ENCODE measurements around the gene MFSD2A.
"Not testable (repeated sequence)": the region's sequence is repeated elsewhere in the genome, so short reads cannot be mapped to it uniquely, and the experiment has no call there.

The MFSD2A gene

DNA sequence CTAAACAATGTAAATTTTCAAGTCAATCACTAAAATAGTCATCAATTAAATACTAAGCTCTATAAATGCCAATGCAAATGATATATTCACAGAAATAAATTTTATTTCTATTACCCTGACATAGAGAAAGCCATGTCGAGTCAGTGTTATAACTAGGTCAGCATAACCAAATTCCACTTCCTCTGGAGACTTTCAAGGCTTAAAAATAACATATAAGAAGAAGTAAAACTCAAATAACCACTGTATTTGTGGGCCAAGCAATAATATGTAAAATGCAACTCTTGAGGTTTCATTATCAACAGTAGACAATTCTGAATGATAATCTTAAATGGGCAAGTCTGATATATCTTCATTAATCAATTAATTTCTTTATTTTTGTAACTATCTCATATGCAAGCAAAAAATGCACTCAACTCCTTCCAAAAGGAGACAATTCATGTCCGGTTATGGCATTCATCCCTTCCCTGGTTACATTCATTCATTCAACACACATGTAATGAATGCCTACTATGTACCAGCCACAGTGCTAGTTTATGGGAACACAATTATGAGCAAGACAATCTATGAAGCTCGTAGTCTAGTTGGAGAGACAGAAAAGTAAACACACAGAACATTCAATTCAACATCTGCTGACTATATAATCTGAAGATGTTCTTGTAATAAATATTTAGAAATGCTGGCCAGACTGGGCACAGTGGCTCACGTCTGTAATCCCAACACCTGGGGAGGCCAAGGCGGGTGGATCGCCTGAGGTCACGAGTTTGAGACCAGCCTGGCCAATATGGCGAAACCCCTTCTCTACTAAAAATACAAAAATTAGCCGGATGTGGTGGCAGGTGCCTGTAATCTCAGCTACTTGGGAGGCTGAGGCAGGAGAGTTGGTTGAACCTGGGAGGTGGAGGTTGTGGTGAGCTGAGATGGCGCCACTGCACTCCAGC, 48.5 kb downstream of the MFSD2A start:
- no peak for DNase-seq
- Histone ChIP-seq H3K4me2 (ENCODE audit: low read length) (no peak overlapping the region), H2AK5ac (ENCODE audit: low read length) (no peak overlapping the region), H2BK5ac (ENCODE audit: low read length) (no peak overlapping the region), H3K27ac (ENCODE audit: low read depth, low read length) (no peak overlapping the region), H3K79me1 (ENCODE audit: low read length) (no peaks in the 10 kb centered on the region), H3K27me3 (ENCODE audit: insufficient read depth, low read length, poor library complexity) (no peaks in the 10 kb centered on the region), H4K5ac (ENCODE audit: low read length) (no peak overlapping the region), H3K9ac (ENCODE audit: low read length) (no peak overlapping the region), H2BK15ac (replicated peaks; ENCODE audit: low read depth) (no peak overlapping the region), H3K56ac (ENCODE audit: low read length) (no peak overlapping the region), H3K18ac (ENCODE audit: low read length) (no peak overlapping the region), H3K23ac (ENCODE audit: low read length) (no peak overlapping the region), H4K8ac (ENCODE audit: low read depth, low read length) (no peak overlapping the region), H3K36me3 (ENCODE audit: control insufficient read depth, insufficient read depth, low read length) (no peaks in the 10 kb centered on the region), H3K79me2 (ENCODE audit: control insufficient read depth, insufficient read depth, low read length) (no peaks in the 10 kb centered on the region), H3K4me3 (ENCODE audit: low read length) (no peak overlapping the region), H3K4me1 (ENCODE audit: control insufficient read depth, low read depth, low read length) (no peaks in the 10 kb centered on the region), H3K4ac (ENCODE audit: low read depth, low read length) (no peak overlapping the region), H2BK120ac (ENCODE audit: low read depth, low read length) (no peak overlapping the region)
- no CpG with 5 or more reads among the region's 10 CpGs for WGBS (ENCODE audit: extremely low coverage, insufficient coverage, low lambda C conversion rate)

DNA sequence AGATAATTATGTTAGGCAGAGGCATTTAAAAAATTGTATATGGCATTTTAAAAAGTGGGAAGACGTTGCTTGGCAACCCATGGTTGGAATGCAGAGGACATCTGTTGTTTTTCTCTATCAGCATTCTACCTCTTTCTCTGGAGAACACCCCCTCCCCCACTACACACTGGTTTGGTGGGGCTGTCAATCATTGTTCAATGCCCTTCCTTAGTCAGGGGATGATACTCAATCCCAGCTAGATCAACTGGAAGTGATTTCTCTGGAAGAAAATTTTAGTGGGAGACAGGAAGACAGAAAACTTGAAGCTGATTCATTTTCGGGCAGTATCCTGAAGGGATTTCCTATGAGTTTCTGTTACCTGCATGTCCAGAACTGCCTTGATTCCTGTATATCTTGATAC, 49.9 kb downstream of the MFSD2A start:
- no peak overlapping the region for H3K9ac ChIP-seq (ENCODE audit: low read length)
- H3K79me2 ChIP-seq (ENCODE audit: control insufficient read depth, insufficient read depth, low read length): no peaks in the 10 kb centered on the region
- H3K23ac ChIP-seq (ENCODE audit: low read length): no peak overlapping the region
- H3K4ac ChIP-seq (ENCODE audit: low read depth, low read length): no peak overlapping the region
- no peak overlapping the region for H2AK5ac ChIP-seq (ENCODE audit: low read length)
- H3K4me1 ChIP-seq (ENCODE audit: control insufficient read depth, low read depth, low read length): no peaks in the 10 kb centered on the region
- no peaks in the 10 kb centered on the region for H3K27me3 ChIP-seq (ENCODE audit: insufficient read depth, low read length, poor library complexity)
- no peak overlapping the region for H3K27ac ChIP-seq (ENCODE audit: low read depth, low read length)
- no peak overlapping the region for H3K4me2 ChIP-seq (ENCODE audit: low read length)
- no peaks in the 10 kb centered on the region for H3K79me1 ChIP-seq (ENCODE audit: low read length)
- peak; percentile 28 for DNase-seq
- no peak overlapping the region for H4K5ac ChIP-seq (ENCODE audit: low read length)
- H3K36me3 ChIP-seq (ENCODE audit: control insufficient read depth, insufficient read depth, low read length): no peaks in the 10 kb centered on the region
- no peak overlapping the region for H2BK15ac ChIP-seq (replicated peaks; ENCODE audit: low read depth)
- H3K18ac ChIP-seq (ENCODE audit: low read length): no peak overlapping the region
- no peak overlapping the region for H4K8ac ChIP-seq (ENCODE audit: low read depth, low read length)
- H2BK120ac ChIP-seq (ENCODE audit: low read depth, low read length): no peak overlapping the region
- H3K56ac ChIP-seq (ENCODE audit: low read length): no peak overlapping the region
- no peak overlapping the region for H3K4me3 ChIP-seq (ENCODE audit: low read length)
- WGBS (ENCODE audit: extremely low coverage, insufficient coverage, low lambda C conversion rate): no CpG with 5 or more reads among the region's 2 CpGs
- no peak overlapping the region for H2BK5ac ChIP-seq (ENCODE audit: low read length)

DNA sequence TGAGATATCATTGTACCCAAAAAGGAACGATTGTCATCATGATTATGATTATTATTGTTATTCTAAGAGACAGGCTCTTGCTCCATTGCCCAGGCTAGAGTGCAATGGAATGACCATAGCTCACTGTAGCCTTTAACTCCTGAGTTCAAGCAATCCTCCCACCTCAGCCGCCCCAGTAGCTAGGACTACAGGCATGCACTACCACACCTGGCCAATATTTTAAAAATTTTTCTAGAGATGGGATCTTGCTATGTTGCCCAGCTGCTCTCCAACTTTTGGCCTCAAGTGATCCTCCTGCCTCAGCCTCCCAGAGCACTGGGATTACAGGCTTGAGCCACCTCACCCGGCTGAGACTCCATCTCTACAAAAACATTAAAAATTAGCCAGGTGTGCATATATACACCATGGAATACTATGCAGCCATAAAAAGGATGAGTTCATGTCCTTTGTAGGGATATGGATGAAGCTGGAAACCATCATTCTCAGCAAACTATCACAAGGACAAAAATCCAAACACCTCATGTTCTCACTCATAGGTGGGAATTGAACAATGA, 52.6 kb downstream of the MFSD2A start:
- H3K23ac ChIP-seq (ENCODE audit: low read length); H3K9ac ChIP-seq (ENCODE audit: low read length); H4K8ac ChIP-seq (ENCODE audit: low read depth, low read length); H3K18ac ChIP-seq (ENCODE audit: low read length); H3K79me1 ChIP-seq (ENCODE audit: low read length); H2AK5ac ChIP-seq (ENCODE audit: low read length); H2BK5ac ChIP-seq (ENCODE audit: low read length); H3K79me2 ChIP-seq (ENCODE audit: control insufficient read depth, insufficient read depth, low read length); H3K4me1 ChIP-seq (ENCODE audit: control insufficient read depth, low read depth, low read length); H4K5ac ChIP-seq (ENCODE audit: low read length); DNase-seq; H2BK15ac ChIP-seq (replicated peaks; ENCODE audit: low read depth); H3K4ac ChIP-seq (ENCODE audit: low read depth, low read length); H3K27ac ChIP-seq (ENCODE audit: low read depth, low read length); H3K4me2 ChIP-seq (ENCODE audit: low read length); H3K56ac ChIP-seq (ENCODE audit: low read length); H2BK120ac ChIP-seq (ENCODE audit: low read depth, low read length); H3K27me3 ChIP-seq (ENCODE audit: insufficient read depth, low read length, poor library complexity); H3K4me3 ChIP-seq (ENCODE audit: low read length); H3K36me3 ChIP-seq (ENCODE audit: control insufficient read depth, insufficient read depth, low read length): not testable (repeated sequence)
- WGBS (ENCODE audit: extremely low coverage, insufficient coverage, low lambda C conversion rate): no CpG with 5 or more reads among the region's 3 CpGs

DNA sequence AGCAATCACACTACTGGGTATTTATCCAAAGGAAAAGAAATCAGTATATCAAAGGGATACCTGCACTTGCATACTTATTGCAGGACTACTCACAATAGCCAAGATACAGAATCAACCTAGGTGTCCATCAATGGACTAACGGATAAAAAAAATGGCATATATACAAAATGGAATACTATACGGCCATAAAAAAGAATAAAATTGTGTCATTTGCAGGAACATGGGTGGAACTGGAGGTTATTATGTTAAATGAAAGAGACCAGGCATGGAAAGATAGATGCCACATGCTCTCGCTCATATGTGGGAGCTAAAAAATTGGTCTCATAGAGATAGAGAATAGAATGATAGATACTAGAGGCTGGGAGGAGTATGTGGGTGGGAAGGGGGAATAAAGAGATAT, 56.3 kb downstream of the MFSD2A start:
- H3K27me3 ChIP-seq (ENCODE audit: insufficient read depth, low read length, poor library complexity): no peaks in the 10 kb centered on the region
- H3K23ac ChIP-seq (ENCODE audit: low read length): no peak overlapping the region
- H2BK15ac ChIP-seq (replicated peaks; ENCODE audit: low read depth): no peak overlapping the region
- H3K79me1 ChIP-seq (ENCODE audit: low read length): no peaks in the 10 kb centered on the region
- H3K18ac ChIP-seq (ENCODE audit: low read length): no peak overlapping the region
- H2BK5ac ChIP-seq (ENCODE audit: low read length): no peak overlapping the region
- no CpG with 5 or more reads among the region's 3 CpGs for WGBS (ENCODE audit: extremely low coverage, insufficient coverage, low lambda C conversion rate)
- no peak overlapping the region for H3K4me2 ChIP-seq (ENCODE audit: low read length)
- H2BK120ac ChIP-seq (ENCODE audit: low read depth, low read length): no peak overlapping the region
- H3K9ac ChIP-seq (ENCODE audit: low read length): no peak overlapping the region
- no peak overlapping the region for H3K27ac ChIP-seq (ENCODE audit: low read depth, low read length)
- H3K36me3 ChIP-seq (ENCODE audit: control insufficient read depth, insufficient read depth, low read length): no peaks in the 10 kb centered on the region
- no peak overlapping the region for H3K4ac ChIP-seq (ENCODE audit: low read depth, low read length)
- no peak overlapping the region for H3K56ac ChIP-seq (ENCODE audit: low read length)
- no peak overlapping the region for H4K8ac ChIP-seq (ENCODE audit: low read depth, low read length)
- no peak overlapping the region for H4K5ac ChIP-seq (ENCODE audit: low read length)
- DNase-seq: no peak
- H3K4me1 ChIP-seq (ENCODE audit: control insufficient read depth, low read depth, low read length): no peaks in the 10 kb centered on the region
- H2AK5ac ChIP-seq (ENCODE audit: low read length): no peak overlapping the region
- H3K79me2 ChIP-seq (ENCODE audit: control insufficient read depth, insufficient read depth, low read length): no peaks in the 10 kb centered on the region
- H3K4me3 ChIP-seq (ENCODE audit: low read length): no peak overlapping the region

DNA sequence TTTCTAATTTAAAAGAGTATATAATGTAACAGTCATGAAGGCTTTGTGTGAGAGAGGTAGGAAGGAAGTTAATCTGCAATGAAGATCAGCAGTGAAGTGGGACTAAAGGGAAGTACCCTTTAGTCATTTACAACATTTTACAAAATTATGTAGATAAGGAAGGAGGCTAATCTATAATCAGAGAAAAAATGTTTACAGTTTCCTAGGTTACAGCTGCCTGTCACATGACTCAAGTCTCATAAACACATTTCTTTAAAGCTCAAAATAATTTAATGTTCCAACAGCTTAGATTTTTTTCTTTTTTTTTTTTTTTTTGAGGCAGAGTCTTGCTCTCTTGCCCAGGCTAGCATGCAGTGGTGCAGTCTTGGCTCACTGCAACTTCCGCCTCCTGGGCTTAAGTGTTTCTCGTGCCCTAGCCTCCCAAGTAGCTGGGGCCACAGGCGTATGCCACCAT, 59.3 kb downstream of the MFSD2A start:
- H2AK5ac ChIP-seq (ENCODE audit: low read length): no peak overlapping the region
- no peaks in the 10 kb centered on the region for H3K79me1 ChIP-seq (ENCODE audit: low read length)
- H3K4me2 ChIP-seq (ENCODE audit: low read length): no peak overlapping the region
- H3K36me3 ChIP-seq (ENCODE audit: control insufficient read depth, insufficient read depth, low read length): no peaks in the 10 kb centered on the region
- no peak overlapping the region for H3K4ac ChIP-seq (ENCODE audit: low read depth, low read length)
- H3K4me1 ChIP-seq (ENCODE audit: control insufficient read depth, low read depth, low read length): no peaks in the 10 kb centered on the region
- H3K27ac ChIP-seq (ENCODE audit: low read depth, low read length): no peak overlapping the region
- H2BK120ac ChIP-seq (ENCODE audit: low read depth, low read length): no peak overlapping the region
- no peak overlapping the region for H3K18ac ChIP-seq (ENCODE audit: low read length)
- no peak overlapping the region for H2BK5ac ChIP-seq (ENCODE audit: low read length)
- no peak for DNase-seq
- no peak overlapping the region for H3K56ac ChIP-seq (ENCODE audit: low read length)
- H3K4me3 ChIP-seq (ENCODE audit: low read length): no peak overlapping the region
- no peak overlapping the region for H3K23ac ChIP-seq (ENCODE audit: low read length)
- no peak overlapping the region for H4K8ac ChIP-seq (ENCODE audit: low read depth, low read length)
- no peak overlapping the region for H3K9ac ChIP-seq (ENCODE audit: low read length)
- H4K5ac ChIP-seq (ENCODE audit: low read length): no peak overlapping the region
- no peaks in the 10 kb centered on the region for H3K27me3 ChIP-seq (ENCODE audit: insufficient read depth, low read length, poor library complexity)
- H2BK15ac ChIP-seq (replicated peaks; ENCODE audit: low read depth): no peak overlapping the region
- H3K79me2 ChIP-seq (ENCODE audit: control insufficient read depth, insufficient read depth, low read length): no peaks in the 10 kb centered on the region
- no CpG with 5 or more reads among the region's 3 CpGs for WGBS (ENCODE audit: extremely low coverage, insufficient coverage, low lambda C conversion rate)
